Esophagus muscularis mucosa (tissue), 3 donors: ENCODE data around the gene RRM1.

Experiments used
- CTCF ChIP-seq, 3 experiments: fragments of 200-600 bp in 2 of 3; fragments of 450-650 bp in 1 of 3; sonication (generic) in 2 of 3; IDR thresholded peaks; one replicate each; pipeline ENCODE4 v1.5.1; 2017 to 2019; ENCODE audit warnings: antibody characterized with exemption in 3 of 3, mild to moderate bottlenecking in 2 of 3, moderate library complexity in 1 of 3
- POLR2A ChIP-seq: fragments of 450-650 bp; IDR thresholded peaks from one replicate; pipeline ENCODE4 v1.6.1; 2017; ENCODE audit warnings: antibody characterized with exemption, moderate library complexity, mild to moderate bottlenecking, low read depth

GRCh38 chr11:4094348-4095291, at the start of gene RRM1:
- TF ChIP-seq CTCF (IDR thresholded peaks at IDR 0.05) (no peak), POLR2A (no peak)
